MV-4-11 (cell line): ENCODE data around the gene DPP6.

ENCODE experiments used
- DNase-seq: peaks from one replicate; lab custom pipeline; 2025; lab: John Stamatoyannopoulos, UW

The DPP6 gene

DNA sequence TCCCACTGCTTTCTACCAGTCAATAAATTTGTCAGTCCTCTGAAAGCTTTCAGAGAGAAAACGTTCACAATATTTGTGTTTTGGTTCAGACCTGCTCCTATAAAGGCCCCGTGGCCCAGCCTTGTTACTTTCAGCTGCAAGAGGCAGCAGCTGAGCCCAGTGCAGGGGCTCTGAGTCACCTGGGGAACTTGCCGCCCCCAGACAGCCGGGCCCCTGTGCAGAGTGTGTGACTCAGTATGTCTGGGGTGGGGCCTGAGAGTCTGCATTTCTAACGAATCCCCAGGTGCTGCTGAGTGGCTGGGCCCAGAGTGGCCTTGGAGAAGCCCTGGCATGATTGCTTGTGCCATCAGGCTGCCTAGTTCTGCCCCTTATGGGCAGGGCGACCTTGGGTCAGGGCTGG lies 647.2 kb downstream of the DPP6 start:
- no peak for DNase-seq

- no peak for DNase-seq
These were observed 657.8 kb downstream of the DPP6 start for GRCh38 chr7:154709840-154710520.

GRCh38 chr7:154720016-154720415 lies 667.8 kb downstream of the DPP6 start:
- no peak for DNase-seq

GRCh38 chr7:154721086-154721485 lies 668.9 kb downstream of the DPP6 start:
- DNase-seq = no peak

GRCh38 chr7:154726368-154726767 lies 674.2 kb downstream of the DPP6 start:
- DNase-seq = no peak

GRCh38 chr7:154729056-154729455 lies 676.9 kb downstream of the DPP6 start:
- DNase-seq = no peak

- DNase-seq = no peak
These were observed 683.6 kb downstream of the DPP6 start for GRCh38 chr7:154735766-154736165.

- DNase-seq = no peak
These were observed 684.2 kb downstream of the DPP6 start for GRCh38 chr7:154736389-154736788.

- DNase-seq = no peak
These were observed 686.0 kb downstream of the DPP6 start for GRCh38 chr7:154738216-154738615.

- DNase-seq = no peak
These were observed 688.9 kb downstream of the DPP6 start for GRCh38 chr7:154741131-154741530.

GRCh38 chr7:154743206-154743605 lies 691.0 kb downstream of the DPP6 start:
- DNase-seq = no peak

GRCh38 chr7:154744256-154744860 lies 692.2 kb downstream of the DPP6 start:
- DNase-seq = no peak

GRCh38 chr7:154744861-154745258 lies 692.7 kb downstream of the DPP6 start:
- DNase-seq = no peak

DNA sequence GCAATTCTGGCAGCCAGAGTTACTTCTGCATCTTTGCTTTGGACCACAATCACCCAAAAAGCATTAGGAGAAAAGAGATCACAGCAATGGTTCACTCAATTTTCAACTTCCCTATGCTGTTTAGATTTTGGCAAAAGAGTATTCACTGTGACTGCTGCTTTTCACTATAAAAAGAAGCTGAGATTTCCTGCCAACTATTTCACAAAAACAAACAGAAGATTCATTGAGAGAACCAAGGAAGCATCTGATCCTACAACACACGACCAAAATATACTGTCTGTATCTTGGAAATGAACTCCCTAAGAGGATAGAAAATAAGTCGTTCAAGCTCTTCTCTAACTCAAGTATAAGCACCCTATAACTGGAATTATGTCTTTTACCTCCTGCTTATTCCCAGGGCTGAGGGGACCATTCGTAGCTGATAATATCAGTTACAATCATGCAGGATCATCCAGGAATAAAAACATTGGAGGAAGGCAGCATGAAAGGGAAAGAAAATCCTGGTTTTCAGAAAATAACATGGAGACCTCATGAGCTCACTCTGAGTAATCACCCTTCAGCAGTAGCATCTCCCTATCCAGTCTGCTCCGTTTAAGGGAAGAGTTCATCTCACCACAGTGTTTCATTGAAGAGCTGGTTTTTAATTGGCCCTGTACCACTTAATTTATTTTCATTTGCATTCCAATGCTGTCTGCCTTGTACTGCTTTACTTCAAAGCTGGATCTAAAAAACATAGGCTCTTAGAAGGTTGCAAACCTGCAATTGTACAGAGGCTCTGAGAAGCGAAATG lies 694.6 kb downstream of the DPP6 start:
- DNase-seq = no peak

- no peak for DNase-seq
These were observed 696.0 kb downstream of the DPP6 start for GRCh38 chr7:154748089-154748786.

DNA sequence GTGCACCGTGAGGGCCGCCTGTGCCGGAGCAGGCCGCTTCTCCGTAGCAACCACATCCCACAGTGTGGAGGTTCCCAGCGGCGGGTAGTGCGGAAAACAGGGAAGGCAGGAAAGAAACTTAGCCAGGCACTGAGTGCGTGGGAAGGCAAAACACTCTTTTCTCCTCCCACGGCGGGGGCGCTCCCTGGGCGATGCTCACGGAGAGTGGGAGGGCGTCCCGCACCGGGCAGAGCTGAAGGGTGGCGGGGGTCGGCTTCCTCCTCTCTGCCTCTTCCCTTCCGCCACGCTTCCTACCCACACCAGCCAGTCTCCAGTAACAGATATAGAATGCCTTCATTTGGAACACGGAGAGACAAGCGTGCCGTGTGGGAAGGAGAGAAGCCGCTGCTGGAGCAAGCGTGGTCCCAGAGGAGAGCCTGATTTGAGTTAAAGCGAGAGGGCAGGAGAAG lies 698.2 kb downstream of the DPP6 start:
- DNase-seq = no peak

DNA sequence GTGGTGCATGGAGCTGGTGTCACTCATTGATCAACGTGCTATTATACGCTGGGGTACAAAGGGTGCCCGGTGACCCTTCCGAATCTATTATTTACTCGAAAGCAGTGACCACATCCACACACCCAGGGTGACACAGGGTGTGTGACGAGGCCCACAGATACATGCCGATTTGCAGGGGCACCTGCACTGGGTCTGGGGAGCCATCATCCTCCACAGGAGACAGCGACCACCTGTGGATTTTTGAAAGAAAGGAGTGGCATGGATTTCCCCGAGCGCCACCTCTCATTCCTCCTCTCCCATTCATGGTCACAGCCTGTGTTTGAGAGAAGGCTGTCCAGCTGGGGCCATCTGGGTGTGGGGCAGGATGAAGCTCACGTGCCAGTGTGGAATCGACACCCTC lies 701.0 kb downstream of the DPP6 start:
- no peak for DNase-seq

DNA sequence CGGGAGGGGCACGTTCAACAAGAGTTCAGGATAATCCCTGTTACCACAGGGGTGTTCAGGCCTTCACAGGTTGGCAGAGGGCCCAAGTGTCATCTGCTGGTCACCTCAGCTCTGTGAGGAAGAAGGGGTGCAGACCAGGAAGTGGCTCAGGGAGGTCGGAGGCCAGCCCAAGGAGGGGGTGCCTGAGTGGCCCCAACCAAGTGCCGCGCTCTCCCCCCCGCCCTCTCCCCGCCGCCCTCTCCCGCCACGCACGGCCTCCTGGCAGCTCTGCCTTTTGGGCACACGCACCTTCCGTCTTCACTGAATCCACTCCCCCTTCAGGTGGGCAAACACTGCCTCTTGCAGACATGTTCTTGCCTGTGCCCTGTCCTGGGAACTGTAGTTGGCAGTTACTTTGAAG lies 705.6 kb downstream of the DPP6 start:
- DNase-seq = no peak

- DNase-seq = no peak
These were observed 707.8 kb downstream of the DPP6 start for GRCh38 chr7:154759989-154760388.

GRCh38 chr7:154765118-154765517 lies 712.9 kb downstream of the DPP6 start:
- no peak for DNase-seq

DNA sequence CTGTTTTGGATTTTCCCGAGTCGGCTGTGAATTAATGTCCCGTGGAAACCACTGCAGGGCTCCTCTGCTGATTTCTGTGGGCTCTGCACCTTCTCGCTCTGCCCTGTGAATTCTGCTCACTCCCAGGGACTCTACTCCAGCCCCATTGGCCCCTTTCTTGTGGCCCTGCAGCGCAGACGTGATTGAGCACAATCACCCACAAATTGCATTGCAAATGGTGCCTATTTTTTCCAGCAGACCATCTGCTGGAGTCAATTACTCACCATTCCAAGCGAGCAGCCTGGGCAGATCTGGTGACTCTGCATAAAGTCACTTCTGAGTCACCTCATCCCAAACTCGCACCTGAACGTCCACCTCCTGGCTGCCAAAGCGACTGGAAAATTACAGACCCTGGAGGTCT lies 714.9 kb downstream of the DPP6 start:
- DNase-seq = no peak

DNA sequence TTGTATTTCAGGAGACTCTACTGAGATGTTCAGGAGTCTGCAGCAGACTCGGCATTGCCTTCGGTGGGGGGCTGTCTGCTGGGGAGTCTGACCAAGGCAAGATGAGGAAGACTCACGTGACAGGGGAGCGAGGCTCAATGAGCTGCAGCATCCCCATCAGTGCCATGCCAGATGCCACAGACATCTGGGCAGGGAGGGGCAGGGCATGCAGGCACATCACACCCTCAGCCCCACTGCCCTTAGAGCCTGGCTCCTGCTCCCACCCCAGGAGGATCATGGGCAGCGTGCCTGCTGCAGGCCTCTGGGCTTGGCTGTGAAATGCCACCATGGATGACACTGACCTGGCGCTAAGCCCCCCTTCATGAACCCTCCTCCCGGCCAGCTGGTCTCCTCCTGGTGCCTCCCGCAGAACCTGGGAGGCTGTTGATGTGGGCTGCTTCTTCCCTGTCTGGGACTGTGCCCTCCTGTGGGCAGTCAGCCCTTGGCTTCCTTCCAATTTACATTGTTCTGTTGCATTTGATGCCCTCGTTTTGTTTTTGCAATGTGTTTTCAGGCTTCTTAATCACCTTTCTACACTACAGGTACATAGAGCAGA lies 715.7 kb downstream of the DPP6 start:
- DNase-seq = no peak
